ENCODE measurements around the gene GRAMD1B.
A peak's percentile ranks its signal among the peaks of the same experiment; 100 is the strongest.

GRAMD1B gene

GRCh38 chr11:123490527-123490926, 60.5 kb downstream of the GRAMD1B start:
- no peak overlapping the region for H3K27ac ChIP-seq (ENCODE audit: low read depth, low read length)

DNA sequence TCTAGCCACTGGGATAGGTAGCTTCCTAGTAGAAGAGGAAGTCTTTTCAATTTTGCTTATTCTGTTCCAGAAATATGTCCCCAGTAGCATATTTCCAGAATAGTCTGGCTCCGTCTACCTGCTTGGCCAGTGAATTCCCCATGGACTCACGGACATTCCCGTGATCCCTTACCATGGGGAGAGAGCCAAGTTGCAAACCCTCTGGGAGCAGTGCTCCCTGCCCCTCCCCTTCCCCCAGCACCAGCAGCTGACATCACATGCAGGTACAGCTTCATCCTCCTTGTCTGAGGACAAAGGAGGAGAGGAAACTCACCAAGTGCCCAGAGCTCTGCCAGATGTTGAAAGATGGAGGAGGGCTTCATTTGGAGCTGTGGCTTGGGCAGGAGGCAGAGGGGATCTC, 61.2 kb downstream of the GRAMD1B start:
- Histone ChIP-seq H3K27ac (ENCODE audit: low read depth, low read length) (no peak overlapping the region), H3K27me3 (ENCODE audit: control insufficient read depth, insufficient read depth, low read length) (no peaks in the 10 kb centered on the region), H3K9me3 (ENCODE audit: control insufficient read depth, insufficient read depth, low read length) (no peaks in the 10 kb centered on the region), H3K36me3 (ENCODE audit: control insufficient read depth, insufficient read depth, low read length) (no peaks in the 10 kb centered on the region), H3K4me1 (ENCODE audit: control insufficient read depth, insufficient read depth, low read length) (peaks cover 36% of the 10 kb centered on the region), H3K4me3 (ENCODE audit: low read depth, low read length) (no peak overlapping the region), H3K9ac (ENCODE audit: low read depth, low read length) (no peak overlapping the region)

More at GRCh38 chr11:123490527-123490926, 60.5 kb downstream of the GRAMD1B start:
- H3K9me3 ChIP-seq (ENCODE audit: control insufficient read depth, insufficient read depth, low read length) = no peaks in the 10 kb centered on the region
- H3K9ac ChIP-seq (ENCODE audit: low read depth, low read length) = no peak overlapping the region
- no peaks in the 10 kb centered on the region for H3K36me3 ChIP-seq (ENCODE audit: control insufficient read depth, insufficient read depth, low read length)
- no peak overlapping the region for H3K4me3 ChIP-seq (ENCODE audit: low read depth, low read length)
- peaks cover 29% of the 10 kb centered on the region for H3K4me1 ChIP-seq (ENCODE audit: control insufficient read depth, insufficient read depth, low read length)
- no peaks in the 10 kb centered on the region for H3K27me3 ChIP-seq (ENCODE audit: control insufficient read depth, insufficient read depth, low read length)

- H3K4me1 ChIP-seq (ENCODE audit: control insufficient read depth, insufficient read depth, low read length) = peaks cover 38% of the 10 kb centered on the region
- no peaks in the 10 kb centered on the region for H3K36me3 ChIP-seq (ENCODE audit: control insufficient read depth, insufficient read depth, low read length)
- no peak overlapping the region for H3K4me3 ChIP-seq (ENCODE audit: low read depth, low read length)
- no peaks in the 10 kb centered on the region for H3K27me3 ChIP-seq (ENCODE audit: control insufficient read depth, insufficient read depth, low read length)
- H3K27ac ChIP-seq (ENCODE audit: low read depth, low read length) = peak overlapping the region; percentile 84
- H3K9ac ChIP-seq (ENCODE audit: low read depth, low read length) = no peak overlapping the region
- no peaks in the 10 kb centered on the region for H3K9me3 ChIP-seq (ENCODE audit: control insufficient read depth, insufficient read depth, low read length)
These were observed 63.4 kb downstream of the GRAMD1B start for GRCh38 chr11:123493349-123494063.

DNA sequence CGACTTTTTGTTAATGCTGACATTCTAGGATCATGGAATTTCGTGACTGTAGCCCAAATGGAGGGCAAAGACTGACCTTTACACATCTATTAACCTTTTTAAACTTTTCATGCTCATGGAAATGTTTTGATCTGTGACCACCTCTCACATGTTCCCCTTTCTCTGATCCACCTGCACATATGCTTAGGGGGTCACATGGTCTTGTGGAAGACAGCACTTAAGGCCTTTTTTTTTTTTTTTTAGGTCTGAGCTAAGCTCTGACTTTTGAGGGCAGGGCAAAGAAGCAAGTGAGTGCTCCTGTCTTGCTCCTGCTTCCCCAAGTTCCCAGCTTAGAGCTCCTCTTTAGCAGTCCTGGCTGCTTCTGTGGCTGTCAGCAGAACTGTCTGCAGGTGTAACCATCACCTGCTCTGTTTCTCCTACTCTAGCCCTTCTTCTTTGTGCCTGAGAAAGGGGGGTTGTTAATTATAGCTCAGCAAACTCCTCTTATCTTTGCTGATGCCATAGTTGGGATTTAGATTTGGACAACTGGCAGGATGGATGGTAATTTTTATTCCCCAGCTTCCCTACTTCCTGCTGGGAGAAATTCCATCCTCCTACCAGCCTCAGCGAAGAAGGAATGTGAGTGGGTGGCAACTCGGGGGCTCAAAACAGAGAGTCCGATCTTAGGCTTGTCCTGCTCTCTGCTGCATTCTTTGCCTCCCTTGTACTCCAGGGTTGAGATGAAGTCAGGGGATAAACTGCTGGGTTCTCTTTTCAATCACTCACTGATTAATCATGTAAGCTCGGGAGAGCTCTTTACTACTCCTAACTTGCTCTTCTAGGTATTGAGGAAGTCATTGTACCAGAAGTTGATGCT, 64.4 kb downstream of the GRAMD1B start:
- no peak overlapping the region for H3K9ac ChIP-seq (ENCODE audit: low read depth, low read length)
- H3K9me3 ChIP-seq (ENCODE audit: control insufficient read depth, insufficient read depth, low read length) = no peaks in the 10 kb centered on the region
- H3K27ac ChIP-seq (ENCODE audit: low read depth, low read length) = peak overlapping the region; percentile 84
- H3K4me3 ChIP-seq (ENCODE audit: low read depth, low read length) = 0 out of 2 replicates have a peak overlapping the region, but pooled peaks have one; percentile 28
- no peaks in the 10 kb centered on the region for H3K36me3 ChIP-seq (ENCODE audit: control insufficient read depth, insufficient read depth, low read length)
- H3K27me3 ChIP-seq (ENCODE audit: control insufficient read depth, insufficient read depth, low read length) = no peaks in the 10 kb centered on the region
- H3K4me1 ChIP-seq (ENCODE audit: control insufficient read depth, insufficient read depth, low read length) = peaks cover 38% of the 10 kb centered on the region

GRCh38 chr11:123504401-123504800, 74.3 kb downstream of the GRAMD1B start:
- Histone ChIP-seq H3K4me1 (ENCODE audit: control insufficient read depth, insufficient read depth, low read length) (peaks cover 14% of the 10 kb centered on the region), H3K4me3 (ENCODE audit: low read depth, low read length) (no peak overlapping the region), H3K9me3 (ENCODE audit: control insufficient read depth, insufficient read depth, low read length) (no peaks in the 10 kb centered on the region), H3K36me3 (ENCODE audit: control insufficient read depth, insufficient read depth, low read length) (no peaks in the 10 kb centered on the region), H3K27me3 (ENCODE audit: control insufficient read depth, insufficient read depth, low read length) (no peaks in the 10 kb centered on the region), H3K27ac (ENCODE audit: low read depth, low read length) (no peak overlapping the region), H3K9ac (ENCODE audit: low read depth, low read length) (no peak overlapping the region)

DNA sequence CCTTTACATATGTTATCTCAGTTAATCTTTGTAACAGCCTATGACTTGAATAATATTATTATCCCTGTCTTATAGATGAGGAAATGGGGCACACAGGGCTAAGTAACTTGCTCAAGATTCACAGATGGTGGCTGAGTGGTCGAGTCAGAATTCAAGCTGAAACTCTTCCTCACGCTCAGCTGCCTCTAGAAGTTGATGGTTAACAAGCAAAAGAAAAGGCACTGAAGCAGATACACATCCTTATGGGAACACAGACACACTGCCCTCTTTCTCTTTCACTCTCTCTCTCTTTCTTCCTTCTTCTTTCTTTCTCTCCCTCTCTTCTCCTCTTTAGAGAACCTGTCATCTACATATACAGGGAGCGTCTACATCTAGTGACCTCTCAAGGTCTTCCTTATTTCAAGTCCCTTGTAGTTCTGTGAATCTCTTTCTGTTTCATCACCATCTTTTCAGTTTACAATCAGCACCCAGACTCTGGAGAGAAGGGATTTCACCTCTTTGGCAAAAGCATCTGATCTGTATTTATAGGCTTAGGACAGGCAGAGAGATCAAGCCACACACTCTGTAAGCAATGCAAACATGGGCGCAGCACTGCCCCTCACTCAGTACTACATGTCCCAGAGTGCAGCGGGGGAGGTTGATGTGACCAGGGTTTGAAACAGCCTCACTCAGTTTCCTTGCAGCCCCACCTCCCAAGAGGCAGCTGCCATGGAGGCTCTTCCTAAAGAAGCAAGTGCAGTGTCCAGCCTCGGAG, 75.7 kb downstream of the GRAMD1B start:
- Histone ChIP-seq H3K27ac (ENCODE audit: low read depth, low read length) (no peak overlapping the region), H3K4me1 (ENCODE audit: control insufficient read depth, insufficient read depth, low read length) (peaks cover 27% of the 10 kb centered on the region), H3K9me3 (ENCODE audit: control insufficient read depth, insufficient read depth, low read length) (no peaks in the 10 kb centered on the region), H3K4me3 (ENCODE audit: low read depth, low read length) (no peak overlapping the region), H3K9ac (ENCODE audit: low read depth, low read length) (no peak overlapping the region), H3K27me3 (ENCODE audit: control insufficient read depth, insufficient read depth, low read length) (no peaks in the 10 kb centered on the region), H3K36me3 (ENCODE audit: control insufficient read depth, insufficient read depth, low read length) (no peaks in the 10 kb centered on the region)

DNA sequence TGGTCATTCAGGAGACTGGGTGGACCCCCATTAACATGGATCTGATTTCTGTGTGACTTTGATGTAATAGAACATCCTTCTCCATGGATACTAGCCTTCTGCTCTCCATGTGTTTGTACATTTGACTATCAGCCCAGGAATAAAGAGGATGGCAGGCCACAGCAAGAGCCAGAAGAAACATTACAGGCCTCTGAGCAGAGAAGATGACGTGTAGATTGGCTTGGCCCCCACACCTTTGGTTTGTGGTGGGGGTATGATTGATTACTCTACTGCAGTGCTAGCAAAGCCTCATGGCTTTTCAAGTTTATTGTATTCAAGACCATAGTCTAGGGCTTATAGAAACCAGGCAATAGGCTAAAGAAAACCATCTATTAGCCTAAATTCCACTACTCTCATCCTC, 77.0 kb downstream of the GRAMD1B start:
- no peak overlapping the region for H3K4me3 ChIP-seq (ENCODE audit: low read depth, low read length)
- peaks cover 31% of the 10 kb centered on the region for H3K4me1 ChIP-seq (ENCODE audit: control insufficient read depth, insufficient read depth, low read length)
- no peak overlapping the region for H3K9ac ChIP-seq (ENCODE audit: low read depth, low read length)
- no peaks in the 10 kb centered on the region for H3K9me3 ChIP-seq (ENCODE audit: control insufficient read depth, insufficient read depth, low read length)
- H3K27ac ChIP-seq (ENCODE audit: low read depth, low read length) = no peak overlapping the region
- H3K36me3 ChIP-seq (ENCODE audit: control insufficient read depth, insufficient read depth, low read length) = no peaks in the 10 kb centered on the region
- H3K27me3 ChIP-seq (ENCODE audit: control insufficient read depth, insufficient read depth, low read length) = no peaks in the 10 kb centered on the region

DNA sequence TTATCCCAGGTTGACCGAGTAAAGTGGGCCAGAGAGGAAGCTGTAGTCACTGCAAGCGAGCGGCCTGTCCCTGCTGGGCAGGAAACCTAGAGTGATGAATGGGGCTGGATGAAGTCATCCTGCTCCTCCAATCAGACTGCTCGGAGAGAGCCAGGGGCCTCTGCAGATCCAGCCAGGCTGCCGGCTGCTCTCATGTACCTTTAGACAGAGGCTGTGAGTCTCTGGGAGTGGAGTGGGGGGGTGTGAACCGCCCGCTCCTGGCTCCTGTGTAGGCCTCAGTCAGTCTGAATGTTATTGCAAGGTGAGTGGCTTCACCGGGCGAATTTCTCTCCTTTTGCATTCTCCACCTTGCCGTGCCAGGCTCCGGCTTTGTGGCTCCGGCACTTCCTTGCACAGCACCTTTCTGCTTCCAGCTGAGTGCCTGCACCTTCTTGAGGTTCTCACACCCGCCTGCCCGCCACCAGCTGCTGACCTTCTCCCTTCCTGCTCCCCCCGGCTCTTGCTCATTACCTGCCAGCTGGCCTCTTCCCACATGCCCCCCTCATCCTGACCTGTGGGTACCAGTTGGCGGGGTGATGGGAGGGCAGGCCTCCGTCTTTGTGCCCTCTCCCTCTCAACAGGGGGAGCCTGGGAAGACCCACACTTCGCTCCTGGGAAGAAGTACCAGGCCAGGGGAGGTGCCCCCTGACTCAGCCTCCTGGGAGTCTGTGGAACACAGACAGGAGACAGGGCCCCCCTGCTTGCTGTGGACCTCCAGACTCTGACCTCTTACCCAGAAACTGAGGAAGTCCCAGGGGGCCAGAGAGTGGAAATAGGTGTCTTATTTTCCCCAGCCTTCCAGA, 79.9 kb downstream of the GRAMD1B start:
- Histone ChIP-seq H3K9ac (ENCODE audit: low read depth, low read length) (no peak overlapping the region), H3K4me3 (ENCODE audit: low read depth, low read length) (no peak overlapping the region), H3K27me3 (ENCODE audit: control insufficient read depth, insufficient read depth, low read length) (no peaks in the 10 kb centered on the region), H3K36me3 (ENCODE audit: control insufficient read depth, insufficient read depth, low read length) (no peaks in the 10 kb centered on the region), H3K9me3 (ENCODE audit: control insufficient read depth, insufficient read depth, low read length) (no peaks in the 10 kb centered on the region), H3K4me1 (ENCODE audit: control insufficient read depth, insufficient read depth, low read length) (peaks cover 31% of the 10 kb centered on the region), H3K27ac (ENCODE audit: low read depth, low read length) (peak overlapping the region; percentile 36)

GRCh38 chr11:123510579-123510905, 80.5 kb downstream of the GRAMD1B start:
- Histone ChIP-seq H3K27me3 (ENCODE audit: control insufficient read depth, insufficient read depth, low read length) (no peaks in the 10 kb centered on the region), H3K27ac (ENCODE audit: low read depth, low read length) (no peak overlapping the region), H3K4me3 (ENCODE audit: low read depth, low read length) (no peak overlapping the region), H3K36me3 (ENCODE audit: control insufficient read depth, insufficient read depth, low read length) (no peaks in the 10 kb centered on the region), H3K9me3 (ENCODE audit: control insufficient read depth, insufficient read depth, low read length) (no peaks in the 10 kb centered on the region), H3K9ac (ENCODE audit: low read depth, low read length) (no peak overlapping the region), H3K4me1 (ENCODE audit: control insufficient read depth, insufficient read depth, low read length) (peaks cover 29% of the 10 kb centered on the region)

DNA sequence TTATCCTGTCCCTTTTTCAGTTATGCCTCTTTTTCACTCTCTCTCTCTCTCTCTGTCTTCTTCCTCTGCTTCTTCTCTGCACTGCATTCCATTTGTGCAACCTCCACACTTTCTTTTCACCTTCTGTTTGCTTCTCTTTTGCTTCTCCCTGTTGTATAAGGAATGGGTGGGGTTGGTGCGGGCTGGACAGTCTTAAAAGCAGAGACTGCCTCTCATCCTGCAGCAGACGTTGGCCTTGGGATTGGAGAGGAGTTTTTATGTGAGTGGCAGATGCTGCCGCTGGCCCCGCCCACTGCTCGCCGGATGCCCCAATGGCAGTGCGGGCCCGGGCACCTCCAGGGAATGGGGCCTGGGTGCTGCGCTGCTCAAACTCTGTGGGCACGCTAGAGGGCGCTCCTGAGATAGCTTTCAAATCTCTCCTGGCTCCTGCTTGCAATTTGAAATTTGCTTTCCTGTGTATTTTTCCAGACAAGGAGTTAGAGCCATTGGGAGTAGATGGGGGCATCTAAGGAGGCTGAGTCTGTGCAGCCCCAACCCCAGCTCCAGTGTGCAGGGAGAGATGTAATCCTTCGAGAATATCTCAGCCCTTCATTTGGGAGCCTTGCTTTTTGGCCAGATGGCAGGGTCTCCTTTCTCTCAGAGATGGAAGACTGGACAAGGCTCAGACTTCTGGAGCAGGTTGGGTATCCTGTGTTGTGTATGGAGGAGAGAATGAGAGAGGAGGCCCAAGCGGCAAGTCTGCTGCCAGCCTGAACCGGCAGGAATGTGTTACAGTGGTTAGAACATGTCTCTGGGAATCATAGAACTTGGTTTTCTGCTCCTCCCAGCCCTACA, 81.2 kb downstream of the GRAMD1B start:
- Histone ChIP-seq H3K9ac (ENCODE audit: low read depth, low read length) (no peak overlapping the region), H3K36me3 (ENCODE audit: control insufficient read depth, insufficient read depth, low read length) (no peaks in the 10 kb centered on the region), H3K9me3 (ENCODE audit: control insufficient read depth, insufficient read depth, low read length) (no peaks in the 10 kb centered on the region), H3K27me3 (ENCODE audit: control insufficient read depth, insufficient read depth, low read length) (no peaks in the 10 kb centered on the region), H3K4me3 (ENCODE audit: low read depth, low read length) (no peak overlapping the region), H3K27ac (ENCODE audit: low read depth, low read length) (no peak overlapping the region), H3K4me1 (ENCODE audit: control insufficient read depth, insufficient read depth, low read length) (peaks cover 23% of the 10 kb centered on the region)

Measured in HUES48 (cell line).